A549 (cell line): ENCODE data around the gene S100A11. TPM values are rescaled to one million over a fixed set of nuclear protein-coding genes. Genes with fewer than 3 reads are reported as not detected.

Experiments
- ATAC-seq, 2 experiments: fragments of 200-7000 bp in 1 of 2; fragments of >200 bp in 1 of 2; cut with Nextera tagmentation in 1 of 2; cut with Tn5 transposase in 1 of 2; 3 replicates each; pipeline versions ENCODE4 v1.8.0 to v1.9.1; 2018 to 2020; ENCODE audit warnings: mild to moderate bottlenecking in 1 of 2, moderate library complexity in 1 of 2
- CTCF ChIA-PET: fragments of 300-600 bp; sonication (Branson Sonifier 250); formaldehyde crosslinking; extraction: SDS; loops from one replicate; lab custom pipeline; 2021; ENCODE audit warnings: antibody characterized with exemption, inconsistent platforms; lab: Yijun Ruan, JAX
- POLR2A ChIA-PET: fragments of 350-600 bp; formaldehyde crosslinking; extraction: SDS; loops from one replicate; lab custom pipeline; 2021; ENCODE audit warnings: antibody characterized with exemption, inconsistent platforms; lab: Yijun Ruan, JAX
- DNase-seq, 2 experiments: peaks; one replicate each; pipeline versions ENCODE4 v3.0.0 to v3.0.0-alpha.2; 2011 to 2016; ENCODE audit warnings: low read depth in 1 of 2, low spot score in 1 of 2
- FAIRE-seq: peaks from 2 replicates; lab custom pipeline; 2011; peaks lifted over from hg19 to GRCh38; lab: Jason Lieb, UNC
- H3K27ac ChIP-seq, 2 experiments: fragments of >200 bp; sonication (Bioruptor Twin); formaldehyde crosslinking; 3 replicates each; pipeline ENCODE4 v1.5.1; 2016 to 2017
- H3K4me1 ChIP-seq: fragments of >200 bp; sonication (Bioruptor Twin); formaldehyde crosslinking; 3 replicates; pipeline ENCODE4 v1.6.1; 2016
- H3K4me2 ChIP-seq: fragments of >200 bp; sonication (Bioruptor Twin); formaldehyde crosslinking; 3 replicates; pipeline ENCODE4 v1.6.1; 2016
- H3K4me3 ChIP-seq: fragments of >200 bp; sonication (Bioruptor Twin); formaldehyde crosslinking; 3 replicates; pipeline ENCODE4 v1.5.1; 2016
- H3K9me3 ChIP-seq: fragments of >200 bp; sonication (Bioruptor Twin); formaldehyde crosslinking; 3 replicates; pipeline ENCODE4 v1.6.1; 2016
- BCL3 ChIP-seq: fragments of >200 bp; sonication (Bioruptor Twin); formaldehyde crosslinking; IDR thresholded peaks from 3 replicates; pipeline ENCODE4 v1.6.1; 2016
- CBX8 ChIP-seq: fragments of 200-600 bp; sonication (generic); IDR thresholded peaks from 2 replicates; pipeline ENCODE4 v1.6.1; 2016
- CHD4 ChIP-seq: fragments of 200-600 bp; sonication (generic); IDR thresholded peaks from 2 replicates; pipeline ENCODE4 v1.6.1; 2016; ENCODE audit warnings: antibody characterized with exemption, mild to moderate bottlenecking, borderline replicate concordance
- CTCF ChIP-seq: fragments of >200 bp; sonication (Bioruptor Twin); formaldehyde crosslinking; IDR thresholded peaks from 3 replicates; pipeline ENCODE4 v1.5.1; 2016
- EHF ChIP-seq: fragments of 250-450 bp; sonication (Bioruptor Pico); IDR thresholded peaks from 2 replicates; pipeline ENCODE4 v1.5.0; 2020; ENCODE audit warnings: mild to moderate bottlenecking
- EHMT2 ChIP-seq: fragments of 200-600 bp; sonication (generic); IDR thresholded peaks from 2 replicates; pipeline ENCODE4 v1.6.1; 2016; ENCODE audit warnings: antibody characterized with exemption, low read depth, mild to moderate bottlenecking, moderate library complexity
- ELK1 ChIP-seq: fragments of 150-350 bp; IDR thresholded peaks from 2 replicates; pipeline ENCODE4 v1.6.1; 2014; ENCODE audit warnings: low read depth, mild to moderate bottlenecking, low read length
- FOSB ChIP-seq: fragments of 250-450 bp; sonication (Bioruptor Pico); IDR thresholded peaks from 2 replicates; pipeline ENCODE4 v1.5.0; 2020; ENCODE audit warnings: mild to moderate bottlenecking, moderate library complexity
- FOSL2 ChIP-seq, 2 experiments: fragments of 450-650 bp in 1 of 2; fragments of >200 bp in 1 of 2; sonication (Bioruptor Twin) in 1 of 2; formaldehyde crosslinking; IDR thresholded peaks; 2 replicates each; pipeline versions ENCODE4 v1.5.0 to v1.6.1; 2016 to 2020; ENCODE audit warnings: mild to moderate bottlenecking in 1 of 2, moderate library complexity in 1 of 2
- HDAC2 ChIP-seq: fragments of 200-600 bp; sonication (generic); IDR thresholded peaks from 2 replicates; pipeline ENCODE4 v1.6.1; 2016
- HMGXB4 ChIP-seq: fragments of 250-450 bp; sonication (Bioruptor Pico); IDR thresholded peaks from 2 replicates; pipeline ENCODE4 v1.5.0; 2021; ENCODE audit warnings: mild to moderate bottlenecking, moderate library complexity, borderline replicate concordance
- JUNB ChIP-seq: fragments of >200 bp; sonication (Bioruptor Twin); formaldehyde crosslinking; IDR thresholded peaks from 2 replicates; pipeline ENCODE4 v1.6.1; 2016
- KDM1A ChIP-seq: fragments of 200-600 bp; sonication (generic); IDR thresholded peaks from 2 replicates; pipeline ENCODE4 v1.6.1; 2016; ENCODE audit warnings: low read depth, mild to moderate bottlenecking
- MAX ChIP-seq: IDR thresholded peaks from 2 replicates; pipeline ENCODE4 v1.6.1; 2012
- NPAS2 ChIP-seq: fragments of 250-450 bp; sonication (Bioruptor Pico); IDR thresholded peaks from 2 replicates; pipeline ENCODE4 v1.8.0; 2022; ENCODE audit warnings: mild to moderate bottlenecking, moderate library complexity, borderline replicate concordance
- NR3C1 ChIP-seq: fragments of >200 bp; sonication (Bioruptor Twin); formaldehyde crosslinking; IDR thresholded peaks from 3 replicates; pipeline ENCODE4 v1.6.1; 2017
- POLR2A ChIP-seq: IDR thresholded peaks from 2 replicates; pipeline ENCODE4 v1.6.1; 2012; ENCODE audit warnings: mild to moderate bottlenecking, low read length
- POLR2AphosphoS2 ChIP-seq: conservative IDR thresholded peaks from 2 replicates; pipeline ENCODE4 v1.6.1; 2012; ENCODE audit warnings: low read length, improper control_type of control experiment, inconsistent platforms
- REST ChIP-seq: fragments of 200-600 bp; sonication (generic); IDR thresholded peaks from 2 replicates; pipeline ENCODE4 v1.6.1; 2016; ENCODE audit warnings: antibody characterized with exemption, mild to moderate bottlenecking, moderate library complexity
- RFX5 ChIP-seq: fragments of 450-650 bp; IDR thresholded peaks from 2 replicates; pipeline ENCODE4 v1.7.1; 2014; ENCODE audit warnings: antibody characterized with exemption, mild to moderate bottlenecking, moderate library complexity
- SMC3 ChIP-seq: fragments of >200 bp; sonication (Bioruptor Twin); formaldehyde crosslinking; IDR thresholded peaks from 3 replicates; pipeline ENCODE4 v1.6.1; 2018; ENCODE audit warnings: inconsistent platforms
- SREBF2 ChIP-seq: fragments of 450-650 bp; IDR thresholded peaks from 2 replicates; pipeline ENCODE4 v1.6.1; 2014; ENCODE audit warnings: mild to moderate bottlenecking, moderate library complexity
- TFCP2L1 ChIP-seq: fragments of 250-450 bp; sonication (Bioruptor Pico); IDR thresholded peaks from 2 replicates; pipeline ENCODE4 v1.5.0; 2021; ENCODE audit warnings: mild to moderate bottlenecking
- TP53 ChIP-seq: fragments of 250-450 bp; sonication (Bioruptor Pico); IDR thresholded peaks from 2 replicates; pipeline ENCODE4 v1.5.0; 2021; ENCODE audit warnings: mild to moderate bottlenecking, moderate library complexity
- ZC3H11A ChIP-seq: fragments of 450-650 bp; IDR thresholded peaks from 2 replicates; pipeline ENCODE4 v1.6.1; 2014; ENCODE audit warnings: antibody characterized with exemption, mild to moderate bottlenecking
- ZNF302 ChIP-seq: fragments of 250-450 bp; sonication (Bioruptor Pico); IDR thresholded peaks from 2 replicates; pipeline ENCODE4 v1.9.0; 2021; ENCODE audit warnings: inconsistent platforms, mild to moderate bottlenecking, moderate library complexity
- ZSCAN20 ChIP-seq: fragments of 250-450 bp; sonication (Bioruptor Pico); IDR thresholded peaks from 2 replicates; pipeline ENCODE4 v1.8.0; 2022; ENCODE audit warnings: mild to moderate bottlenecking, moderate library complexity
- WGBS: methylation state at CpG from one replicate; pipeline ENCODE4 v1.1.6; 2017; ENCODE audit errors: missing lambda C conversion rate; 5-methylcytosine and 5-hydroxymethylcytosine counted together
- polyA plus RNA-seq, 4 experiments: library from polyadenylated mRNA; depleted of rRNA in 3 of 4; stranded (reverse); fragments of >200 nt; fragmentation: RNase III in 1 of 4; extraction: RNeasy Plus Mini Kit Qiagen cat#74134 plus additional on column Dnase treatment in 1 of 4; gene quantifications; 2 replicates in 3 of 4; 3 replicates in 1 of 4; pipeline ENCODE4 v1.2.3, GENCODE V29; 2011 to 2017

The S100A11 gene
- polyA plus RNA-seq, 2 of the 4 experiments (the other 2 are of a cell fraction) = 671 to 1,531 TPM

- no peak overlapping the region for H3K27ac ChIP-seq
- TF ChIP-seq NPAS2 (CRISPR knock-in tag) = no peak
- no peak for TF ChIP-seq CHD4
- no peak for TF ChIP-seq FOSL2 (IDR thresholded peaks at IDR 0.05)
- no peak for TF ChIP-seq FOSL2 (CRISPR knock-in tag; IDR thresholded peaks at IDR 0.05)
- no peak for TF ChIP-seq TFCP2L1 (CRISPR knock-in tag)
- TF ChIP-seq SREBF2 = no peak
- no peak for TF ChIP-seq JUNB
- TF ChIP-seq RFX5 = no peak
- TF ChIP-seq NR3C1 = no peak
- TF ChIP-seq HDAC2 = no peak
- TF ChIP-seq SMC3 = no peak
- TF ChIP-seq CTCF = no peak
- TF ChIP-seq POLR2A = no peak
- no peak for TF ChIP-seq CBX8
- TF ChIP-seq KDM1A = no peak
- TF ChIP-seq REST = no peak
- TF ChIP-seq HMGXB4 = no peak
- no peak for TF ChIP-seq ZNF302 (CRISPR knock-in tag)
- no peak for TF ChIP-seq EHF (CRISPR knock-in tag)
- TF ChIP-seq ELK1 = no peak
- TF ChIP-seq POLR2AphosphoS2 = no peak
- no peaks in the 10 kb centered on the region for H3K9me3 ChIP-seq
- ChIA-PET POLR2A (no interaction called here), CTCF (interaction anchor here (0.8 to 3.5 kb wide), 9 partner anchors 9 to 93 kb away, joined by 3 to 22 read pairs (median 6); no protein-coding TSS in a partner anchor)
- FAIRE-seq (no peak), ATAC-seq (no peak), DNase-seq (no peak)
- no peak overlapping the region for H3K4me3 ChIP-seq
- H3K4me1 ChIP-seq = peaks cover 5% of the 10 kb centered on the region
- H3K4me2 ChIP-seq = no peak overlapping the region
- WGBS = 82% methylated on average over 4 of the region's 4 CpGs
Measured at GRCh38 chr1:152024223-152024622, 12.6 kb downstream of the S100A11 start.

- DNase-seq (no peak), FAIRE-seq (no peak), ATAC-seq (no peak)
- Histone ChIP-seq H3K27ac (no peak overlapping the region), H3K9me3 (no peaks in the 10 kb centered on the region), H3K4me3 (no peak overlapping the region), H3K4me1 (no peaks in the 10 kb centered on the region), H3K4me2 (no peak overlapping the region)
- POLR2A ChIA-PET = no interaction called here
- 83% methylated on average over 4 of the region's 4 CpGs for WGBS
- CTCF ChIA-PET = interaction anchor here (0.9 to 3.5 kb wide), 7 partner anchors 9 to 90 kb away, joined by 3 to 22 read pairs (median 4); no protein-coding TSS in a partner anchor
- TF ChIP-seq BCL3 = no peak
- TF ChIP-seq ZC3H11A = no peak
- TF ChIP-seq ZSCAN20 (CRISPR knock-in tag) = no peak
- TF ChIP-seq FOSB = no peak
- no peak for TF ChIP-seq TP53
- TF ChIP-seq POLR2A = no peak
- no peak for TF ChIP-seq MAX
- TF ChIP-seq NPAS2 (CRISPR knock-in tag) = no peak
- no peak for TF ChIP-seq EHMT2
- no peak for TF ChIP-seq CBX8
Measured at GRCh38 chr1:152023221-152023620, 13.6 kb downstream of the S100A11 start.
